A172 (cell line): ENCODE measurements around the gene ZNF367. TPM values are rescaled to one million over a fixed set of nuclear protein-coding genes. Genes with fewer than 3 reads are reported as not detected.
"Not testable (repeated sequence)": the region's sequence is repeated elsewhere in the genome, so short reads cannot be mapped to it uniquely, and the experiment has no call there.

Experiments
- DNase-seq: peaks from one replicate; pipeline ENCODE4 v3.0.0-alpha.2; 2015; ENCODE audit warnings: low spot score
- total RNA-seq: library from RNA; depleted of rRNA; stranded (reverse); fragments of >200 nt; shearing (Covaris generic); gene quantifications from 2 replicates; pipeline ENCODE4 v1.2.3, GENCODE V29; 2014

Gene ZNF367
- total RNA-seq, 1 experiment from 2014 or later = 37.6 TPM

DNA sequence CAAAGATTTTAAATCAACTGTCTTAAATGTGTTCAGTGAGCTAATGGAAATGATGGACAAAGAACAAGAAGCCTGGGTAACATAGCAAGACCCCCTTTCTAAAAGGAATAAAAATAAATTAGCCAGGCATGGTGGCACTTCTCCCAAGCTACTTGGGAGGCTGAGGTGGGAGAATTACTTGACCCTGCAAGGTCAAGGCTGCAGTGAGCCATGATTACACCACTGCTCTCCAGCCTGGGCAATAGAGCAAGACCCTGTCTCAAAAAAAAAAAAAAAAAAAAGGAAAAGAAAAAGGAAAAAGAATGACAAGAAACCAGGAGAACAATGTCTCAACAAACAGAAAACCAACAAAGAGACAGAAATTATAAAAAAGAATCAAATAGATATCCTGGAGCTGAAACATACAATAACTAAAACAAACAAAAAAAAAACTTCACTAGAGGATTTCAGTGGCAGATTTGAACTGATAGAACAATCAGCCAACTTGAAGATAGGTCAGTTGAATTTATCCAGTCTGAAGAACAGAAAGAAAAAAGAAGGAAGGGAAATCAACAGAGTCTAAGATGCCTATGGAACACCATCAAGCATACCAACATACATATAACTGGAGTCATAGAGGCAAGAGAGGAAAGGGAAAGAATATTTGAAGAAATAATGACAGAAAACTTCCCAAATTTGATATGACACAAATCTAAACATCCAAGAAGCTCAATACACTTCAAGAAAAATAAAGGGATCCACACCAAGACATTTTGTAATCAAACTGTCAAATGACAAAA lies 17.8 kb downstream of the ZNF367 start:
- DNase-seq = no peak

DNA sequence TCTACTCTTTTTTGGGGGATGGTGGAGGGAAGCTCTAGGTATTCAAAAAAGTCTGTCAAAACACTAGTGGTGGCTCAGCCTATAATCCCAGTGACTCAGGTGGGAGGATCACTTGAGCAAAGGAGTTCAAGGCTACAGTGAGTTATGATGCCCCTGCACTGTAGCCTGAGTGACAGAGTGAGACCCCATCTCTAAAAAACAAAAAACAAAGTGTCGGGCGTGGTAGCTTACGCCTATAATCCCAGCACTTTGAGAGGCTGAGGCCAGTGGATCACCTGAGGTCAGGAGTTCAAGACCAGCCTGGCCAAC lies 18.9 kb downstream of the ZNF367 start:
- no peak for DNase-seq

DNA sequence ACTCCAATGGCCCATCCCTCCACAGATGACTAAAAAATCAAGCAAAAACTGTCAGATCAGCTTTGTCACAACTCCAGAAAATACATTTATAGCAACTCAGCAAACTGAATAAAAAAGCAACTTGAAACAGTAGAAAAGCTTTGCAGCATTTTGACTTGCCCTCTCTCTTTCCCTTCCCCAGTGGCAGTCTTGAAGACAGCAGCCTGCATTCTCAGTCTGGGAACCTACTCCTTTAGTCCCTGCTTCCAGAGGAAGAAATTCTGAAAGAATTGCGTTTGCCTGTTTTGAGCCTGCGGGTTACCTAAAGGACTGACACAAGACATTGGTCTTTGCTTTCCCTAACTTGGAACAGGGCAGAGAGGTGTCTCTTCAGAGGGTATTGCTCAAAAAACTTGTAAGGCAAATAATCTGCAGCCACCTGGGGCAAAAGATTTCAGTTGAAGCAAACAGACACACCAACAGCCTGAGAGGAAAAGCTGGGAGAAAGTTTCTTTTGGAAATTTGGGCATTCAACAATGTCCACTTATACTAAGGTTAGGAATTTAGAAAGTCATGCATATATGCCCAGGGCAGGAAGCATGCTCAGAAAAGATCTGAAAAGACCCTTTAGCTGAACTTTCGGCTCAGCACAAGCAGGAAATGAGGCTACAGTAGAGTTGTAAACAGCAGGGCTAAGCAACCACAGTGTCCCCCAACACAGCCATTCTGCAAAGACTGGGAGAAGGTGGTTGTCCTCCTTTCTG lies 19.4 kb downstream of the ZNF367 start:
- DNase-seq = no peak

DNA sequence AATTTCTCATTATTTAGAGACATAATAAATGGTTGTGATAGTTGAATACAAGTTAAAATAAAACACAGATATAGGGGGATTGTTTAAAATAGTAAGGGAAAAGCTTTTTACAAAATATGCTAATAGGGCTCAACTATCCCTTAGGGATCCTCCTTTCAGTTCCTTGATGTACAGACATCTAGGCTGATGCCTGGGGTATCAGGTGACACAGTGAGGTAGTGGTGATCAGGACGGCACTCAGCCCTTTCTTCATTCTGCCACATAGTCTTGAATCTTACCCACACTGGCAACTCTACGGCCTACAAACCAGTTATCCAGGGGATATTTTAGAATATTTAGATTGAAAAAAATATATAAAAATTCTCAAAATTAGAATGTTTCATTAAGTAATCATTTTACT lies 22.2 kb downstream of the ZNF367 start:
- DNase-seq = no peak

DNA sequence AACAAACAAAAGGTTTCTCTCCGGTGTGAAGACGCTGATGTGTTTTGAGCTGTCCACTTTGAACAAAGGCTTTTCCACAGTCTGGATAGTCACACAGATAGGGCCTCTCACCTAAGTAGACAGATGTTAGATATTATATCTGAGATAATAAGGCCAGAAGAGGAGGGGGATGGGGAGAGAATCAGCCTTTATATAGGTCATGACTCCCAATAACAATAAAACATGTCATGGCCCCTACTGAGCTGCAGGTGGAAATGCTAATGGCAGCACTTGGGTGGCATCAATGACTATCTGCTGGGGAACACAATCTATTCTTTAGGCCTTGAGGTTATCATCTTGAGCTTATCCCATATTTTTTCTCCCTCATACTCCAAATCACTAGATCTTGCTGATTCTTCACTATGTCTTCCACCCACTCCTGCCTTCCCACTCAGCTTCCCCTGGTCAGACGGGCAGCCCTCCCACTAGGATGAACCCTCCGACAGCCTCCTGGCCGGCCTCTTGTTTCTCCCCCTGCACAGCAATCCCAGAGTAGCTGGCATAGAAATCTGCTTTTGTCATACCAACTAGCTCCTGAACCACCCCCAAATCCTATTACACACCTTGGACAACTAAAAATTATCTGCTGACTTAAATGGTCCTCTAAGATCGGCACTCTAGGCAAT lies 23.2 kb downstream of the ZNF367 start:
- no peak for DNase-seq

DNA sequence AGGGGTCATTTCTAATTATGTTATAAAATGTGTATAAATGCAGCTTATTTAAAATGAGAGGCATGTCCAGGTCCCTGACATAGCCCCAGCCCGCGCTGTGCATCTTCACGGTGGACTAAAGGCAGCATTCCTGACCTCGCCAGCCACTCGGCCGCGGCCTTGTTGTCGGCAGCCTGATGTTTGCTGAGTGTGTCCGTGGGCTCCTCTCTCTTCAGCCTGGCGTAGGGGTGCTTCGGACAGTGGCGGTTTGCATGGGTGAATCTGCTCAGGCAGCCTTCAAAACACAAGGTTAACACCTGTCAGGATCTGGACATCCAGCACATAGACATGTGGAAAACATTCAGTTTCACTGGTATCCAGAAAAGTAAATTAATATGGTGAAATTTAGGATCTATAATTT lies 25.9 kb downstream of the ZNF367 start:
- DNase-seq = no peak

DNA sequence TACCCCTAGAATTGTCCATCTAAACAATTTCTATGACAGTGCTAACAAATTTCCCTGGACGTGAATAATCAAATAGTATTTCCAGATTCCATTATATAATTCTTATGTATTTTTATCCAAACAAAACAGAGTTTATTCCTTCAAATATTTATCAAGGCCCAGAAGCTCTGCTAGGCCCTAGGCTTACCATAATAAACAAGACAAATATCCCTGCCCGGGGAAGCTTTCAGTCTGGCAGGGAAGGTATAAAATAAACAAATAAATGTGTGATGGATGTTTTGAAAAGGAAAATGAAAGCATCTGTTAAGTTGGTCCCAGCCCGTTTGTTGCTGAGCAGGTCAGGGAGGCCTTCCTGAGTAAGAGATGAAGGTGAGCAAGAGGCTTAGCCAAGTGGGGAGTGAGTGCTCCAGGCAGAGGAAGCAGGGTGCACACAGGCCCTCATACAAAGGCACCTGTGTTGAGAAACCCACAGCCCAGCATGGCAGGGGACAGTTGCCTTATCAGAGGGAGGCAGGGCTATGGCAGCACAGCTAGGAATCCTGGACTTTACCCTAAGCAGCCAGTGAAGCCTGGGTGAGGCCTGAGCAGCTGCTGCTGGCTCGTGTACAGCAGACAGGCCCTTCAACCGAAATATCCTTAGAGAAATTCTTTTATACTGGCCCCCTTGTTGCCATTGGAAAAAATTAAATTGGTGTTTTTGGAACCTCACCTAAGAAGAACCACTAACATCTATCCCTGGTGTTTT lies 27.0 kb downstream of the ZNF367 start:
- no peak for DNase-seq

DNA sequence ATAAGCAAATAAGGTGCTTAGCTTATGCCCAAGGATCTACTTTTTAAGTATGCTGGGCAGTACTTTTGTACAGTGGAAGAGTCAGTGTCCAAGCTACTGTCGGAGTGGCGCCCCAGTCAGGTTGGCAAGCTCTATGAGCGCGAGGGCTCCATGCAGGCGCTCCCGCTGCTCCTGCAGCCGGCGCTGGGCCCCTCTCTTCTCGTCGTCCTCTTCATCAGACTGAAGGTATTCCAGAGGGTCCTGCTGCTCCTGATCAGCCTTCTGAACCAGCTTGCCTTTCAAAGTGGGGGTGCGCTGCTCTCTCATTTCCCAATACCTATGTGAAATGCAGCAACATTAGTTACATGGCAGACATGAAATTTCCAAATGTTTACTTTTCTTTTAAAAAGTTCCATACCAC lies 30.0 kb downstream of the ZNF367 start:
- no peak for DNase-seq

DNA sequence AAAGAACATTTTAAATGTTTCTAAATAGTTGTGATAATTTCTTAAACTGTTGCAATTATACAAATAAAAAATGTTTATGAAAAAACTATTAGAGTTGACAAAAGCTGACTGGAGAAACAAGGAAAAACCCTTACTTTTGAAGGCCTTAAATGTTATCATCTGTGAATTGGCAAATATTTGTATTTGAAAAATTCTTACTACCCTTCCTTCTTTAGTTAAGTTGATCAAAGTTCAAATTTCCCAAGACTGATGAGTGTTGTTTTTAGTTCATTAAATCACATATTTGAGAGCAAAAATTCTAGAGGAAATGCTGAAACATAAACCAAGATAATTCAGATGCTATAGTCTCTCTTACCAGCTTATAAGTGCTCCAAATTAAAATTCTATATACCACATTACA lies 32.0 kb downstream of the ZNF367 start:
- no peak for DNase-seq

DNA sequence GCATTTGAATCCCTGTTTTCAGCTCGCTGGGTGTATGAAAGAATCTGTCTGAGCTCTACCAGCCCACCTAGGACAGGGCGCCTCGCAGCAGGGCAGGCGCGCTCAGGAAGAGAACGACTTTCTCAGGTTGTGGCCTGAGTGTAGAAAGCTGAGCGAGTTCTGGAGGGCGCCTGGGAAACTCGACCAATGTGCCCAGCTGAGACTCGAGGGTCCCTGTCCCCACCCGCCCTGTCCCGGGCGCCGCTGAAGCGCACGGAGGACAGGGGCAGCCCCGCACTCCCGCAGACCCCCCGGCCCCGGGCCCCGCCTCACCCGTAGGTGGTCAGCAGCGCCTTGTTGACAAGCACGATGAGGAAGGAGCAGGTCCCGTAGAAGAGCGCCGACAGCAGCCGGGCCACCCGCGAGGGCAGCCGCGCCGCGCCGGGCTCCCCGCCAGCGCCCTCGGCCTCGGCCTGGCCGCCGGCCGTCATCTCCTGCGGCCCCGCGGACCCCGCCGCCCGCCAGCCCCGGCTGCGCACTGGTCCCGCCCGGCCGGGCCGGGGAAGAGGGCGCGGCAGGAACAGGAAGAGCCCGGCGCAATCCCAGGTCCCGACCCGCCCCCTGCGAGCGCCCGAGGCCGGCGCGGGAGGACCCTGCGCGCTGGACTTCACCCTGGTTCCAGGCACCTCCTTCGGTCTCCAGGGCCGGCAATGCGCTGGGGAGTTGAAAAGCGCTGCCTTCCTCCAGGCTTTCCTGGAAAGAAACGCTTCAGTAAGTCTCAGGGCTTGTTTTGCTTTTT lies 34.8 kb downstream of the ZNF367 start, which contains the start of gene SLC35D2:
TSS of gene SLC35D2 (minus strand) at position 547 of the 778 bp plus-strand sequence. CDS start at position 470, 77 bp downstream.
- peak; percentile 61 for DNase-seq

DNA sequence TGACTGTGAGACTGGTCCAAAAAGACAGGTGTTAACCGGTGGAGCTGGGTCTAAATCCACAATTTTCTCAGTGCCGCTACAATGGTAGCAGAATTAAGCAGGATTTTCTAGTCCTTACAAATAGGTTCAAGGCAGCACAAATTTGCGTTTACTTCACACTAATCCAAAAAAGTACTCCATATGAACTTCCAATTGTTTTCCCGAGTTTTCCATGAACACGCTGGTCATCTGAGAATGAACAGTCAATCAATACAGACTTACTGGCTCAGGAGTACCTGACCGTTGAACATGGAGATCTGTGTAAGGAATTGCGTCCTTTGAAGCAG lies 35.4 kb downstream of the ZNF367 start:
- no peak for DNase-seq

DNA sequence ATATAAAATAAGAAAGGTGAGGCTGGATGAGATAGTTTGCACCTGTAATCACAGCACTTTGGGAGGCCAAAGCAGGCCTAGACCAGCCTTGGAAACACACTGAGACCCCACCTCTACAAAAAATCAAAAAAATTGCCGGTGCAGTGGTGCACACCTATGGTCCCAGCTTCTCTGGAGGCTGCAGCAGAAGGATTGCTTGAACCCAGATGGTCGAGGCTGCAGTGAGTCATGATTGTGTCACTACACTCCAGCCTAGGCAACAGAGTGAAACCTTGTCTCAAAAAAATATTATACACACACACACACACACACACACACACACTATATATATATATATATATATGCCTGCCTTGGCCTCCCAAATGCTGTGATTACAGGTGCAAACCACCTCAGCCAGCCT lies 36.0 kb downstream of the ZNF367 start:
- peak; percentile 11 for DNase-seq

DNA sequence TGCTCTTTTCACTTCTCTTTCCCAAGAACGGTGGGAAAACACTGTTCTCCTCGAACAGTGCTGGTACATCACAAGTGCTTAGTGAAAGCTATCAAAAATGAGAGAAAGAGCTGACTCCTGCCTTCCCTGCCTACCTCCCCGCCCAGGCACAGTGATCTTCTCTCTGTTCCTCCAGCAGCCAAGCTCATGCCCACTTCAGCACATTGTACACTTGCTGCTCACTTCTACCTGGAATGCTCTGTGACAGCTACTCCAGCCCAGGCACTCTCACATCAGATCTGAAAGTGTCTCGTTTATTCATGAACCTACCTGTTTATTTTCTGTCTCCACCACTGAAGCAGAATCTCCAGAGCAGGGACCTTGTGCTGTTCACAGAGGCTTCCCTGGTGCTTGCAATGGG lies 36.5 kb downstream of the ZNF367 start:
- DNase-seq = no peak

DNA sequence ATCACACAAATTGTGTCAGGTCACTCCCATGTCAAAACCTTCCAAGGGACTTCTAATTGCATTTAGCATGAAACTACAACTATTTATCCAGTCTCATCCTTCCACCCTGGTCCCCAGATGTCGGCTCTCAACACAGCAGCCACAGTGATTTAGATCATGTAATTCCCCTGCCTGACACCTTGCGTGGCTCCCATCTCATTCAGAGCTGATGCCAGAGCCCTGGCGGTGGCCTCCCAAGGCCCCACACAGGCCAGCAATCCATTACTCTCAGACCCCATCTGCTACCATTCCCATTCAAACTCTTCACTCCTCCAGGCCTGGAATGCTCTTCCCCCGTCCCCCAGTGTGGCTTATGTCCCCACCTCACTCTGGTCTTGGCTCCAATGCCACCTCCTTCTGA lies 37.0 kb downstream of the ZNF367 start:
- no peak for DNase-seq

DNA sequence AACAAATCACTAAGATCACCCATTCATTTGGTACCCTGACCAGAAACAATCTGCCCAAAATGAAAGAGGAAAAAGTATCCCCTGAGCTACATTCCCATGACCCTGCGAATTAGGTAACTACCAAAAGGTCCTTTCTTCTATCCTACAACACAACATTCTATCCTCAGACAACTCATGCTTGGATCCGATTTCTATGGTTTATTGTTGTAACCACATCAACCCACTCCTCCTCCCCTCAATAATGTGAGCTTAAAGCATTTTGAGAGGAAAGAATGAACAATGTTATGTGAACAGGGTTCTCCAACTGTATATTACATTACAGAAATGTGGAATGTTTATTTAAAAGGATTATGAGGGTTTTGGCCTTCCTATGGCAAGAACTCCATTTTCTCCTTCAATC lies 38.7 kb downstream of the ZNF367 start:
- no peak for DNase-seq

DNA sequence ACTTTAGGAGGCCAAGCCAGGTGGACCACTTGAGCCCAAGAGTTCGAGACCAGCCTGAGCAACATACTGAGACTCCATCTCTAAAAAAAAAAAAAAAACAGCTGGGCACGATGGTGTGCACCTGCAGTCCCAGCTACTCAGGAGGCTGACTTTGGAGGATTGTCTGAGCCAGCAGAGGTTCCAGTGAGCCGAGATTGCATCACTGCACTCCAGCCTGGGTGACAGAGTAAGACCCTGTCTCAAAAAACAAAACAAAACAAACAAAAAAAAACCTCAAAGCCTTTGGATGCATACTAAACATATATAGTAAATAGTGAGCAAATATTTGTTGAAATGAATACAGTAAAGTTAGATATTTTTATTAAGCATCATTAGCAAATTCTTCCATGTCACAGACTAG lies 40.0 kb downstream of the ZNF367 start:
- DNase-seq = no peak

DNA sequence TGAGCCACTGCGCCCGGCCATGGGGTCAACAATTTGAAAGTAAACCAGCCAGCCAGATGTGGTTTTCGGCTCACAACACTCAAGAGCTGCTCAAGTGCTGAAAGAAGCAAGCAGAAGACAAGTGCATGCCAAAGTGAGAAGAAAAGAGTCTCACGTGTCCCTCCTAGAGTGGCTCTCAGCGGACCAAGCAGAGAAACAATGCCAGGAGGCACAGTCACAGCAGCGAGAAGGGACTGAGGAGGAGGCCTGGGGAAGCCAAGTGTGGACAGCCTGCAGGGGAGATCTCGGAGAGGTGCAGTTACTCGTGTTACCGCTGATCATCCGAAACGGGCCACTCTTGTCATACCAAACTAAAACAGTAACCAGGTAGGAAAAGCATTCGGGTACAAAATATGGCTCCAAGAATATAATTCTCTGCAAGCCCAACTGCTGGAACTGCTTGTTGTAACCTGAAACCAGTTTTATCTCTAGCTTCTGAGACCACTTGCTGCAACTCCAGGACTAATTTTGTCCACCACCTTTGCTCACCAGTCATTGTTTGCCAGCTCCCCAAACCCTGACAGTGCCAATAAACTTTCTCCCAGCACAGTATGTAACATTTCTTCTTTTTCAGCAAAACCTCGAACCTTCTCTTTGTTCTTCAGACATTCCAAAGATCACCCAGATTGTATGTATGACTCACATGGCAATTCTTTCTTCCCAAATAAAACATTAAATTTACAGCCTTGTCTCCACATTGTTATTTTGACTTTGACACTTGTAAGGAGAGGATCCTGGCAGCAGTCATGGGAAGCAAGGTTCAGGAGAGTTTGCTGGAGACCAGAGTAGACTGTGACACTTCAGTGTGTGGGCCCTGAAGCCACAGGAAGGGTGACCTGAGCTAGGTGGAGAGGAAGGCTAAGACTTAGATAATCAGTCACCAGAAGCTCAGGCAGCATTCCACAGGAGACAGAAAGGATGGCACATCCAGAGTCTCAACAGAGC lies 41.0 kb downstream of the ZNF367 start:
- DNase-seq = peak; percentile 77

DNA sequence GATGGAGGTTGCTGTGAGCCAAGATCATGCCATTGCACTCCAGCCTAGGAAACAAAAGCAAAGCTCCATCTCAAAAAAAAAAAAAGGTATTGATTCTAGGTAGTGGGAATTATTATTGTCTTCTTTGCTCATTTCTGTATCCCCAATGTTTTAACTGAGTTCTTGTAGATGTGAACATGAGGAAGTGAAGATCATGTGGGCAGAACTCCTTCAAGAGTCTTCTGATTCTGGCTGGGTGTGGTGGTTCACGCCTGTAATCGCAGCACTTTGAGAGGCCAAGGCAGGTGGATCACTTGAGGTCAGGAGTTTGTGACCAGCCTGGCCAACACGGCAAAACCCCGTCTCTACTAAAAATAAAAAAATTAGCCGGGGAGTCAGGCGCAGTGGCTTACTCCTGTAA lies 42.7 kb downstream of the ZNF367 start:
- not testable (repeated sequence) for DNase-seq

DNA sequence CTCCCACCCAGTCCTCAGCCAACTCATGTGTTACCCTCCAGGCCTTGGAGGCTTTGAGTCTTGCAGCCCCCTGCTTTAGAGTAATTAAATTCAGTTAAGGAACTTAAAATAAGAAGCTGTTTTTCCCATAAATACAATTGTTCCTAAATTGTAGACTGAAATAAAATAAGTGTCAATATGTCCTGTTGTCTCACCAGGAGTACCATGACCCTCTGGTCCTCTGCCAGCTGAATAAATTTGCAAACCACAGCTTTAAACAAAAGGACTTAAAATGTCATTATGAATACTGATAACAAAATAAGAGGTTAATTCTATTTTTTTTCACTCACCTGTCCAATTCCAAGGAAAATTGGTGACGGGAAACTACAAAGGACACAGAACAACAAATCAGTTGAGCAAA lies 50.2 kb downstream of the ZNF367 start:
- DNase-seq = no peak
